Parathyroid adenoma (tissue), 2 donors: ENCODE results near the gene PBX1.
A peak's percentile ranks its signal among the peaks of the same experiment; 100 is the strongest.

Experiments
- H2AFZ ChIP-seq: fragments of 300-600 bp; sonication (generic); one replicate; pipeline ENCODE4 v1.7.0; 2017; ENCODE audit warnings: antibody characterized with exemption, mild to moderate bottlenecking
- H3K27ac ChIP-seq: fragments of 300-600 bp; sonication (generic); one replicate; pipeline ENCODE4 v1.7.0; 2017
- H3K27me3 ChIP-seq: fragments of 300-600 bp; sonication (generic); one replicate; pipeline ENCODE4 v1.7.0; 2017; ENCODE audit warnings: low read length; ENCODE audit not compliant: control insufficient read depth, insufficient read depth
- H3K36me3 ChIP-seq: fragments of 300-600 bp; sonication (generic); one replicate; pipeline ENCODE4 v1.7.0; 2017; ENCODE audit warnings: low read length; ENCODE audit not compliant: control insufficient read depth, insufficient read depth
- H3K4me1 ChIP-seq: fragments of 300-600 bp; sonication (generic); one replicate; pipeline ENCODE4 v1.7.0; 2017; ENCODE audit warnings: control low read depth
- H3K4me2 ChIP-seq: fragments of 300-600 bp; sonication (generic); one replicate; pipeline ENCODE4 v1.7.0; 2017; ENCODE audit warnings: low read length
- H3K4me3 ChIP-seq: fragments of 300-600 bp; sonication (generic); one replicate; pipeline ENCODE4 v1.7.0; 2017; ENCODE audit warnings: low read depth, low read length
- H3K79me2 ChIP-seq: fragments of 300-600 bp; sonication (generic); one replicate; pipeline ENCODE4 v1.7.0; 2017; ENCODE audit warnings: control low read depth
- H3K9ac ChIP-seq: fragments of 300-600 bp; sonication (generic); one replicate; pipeline ENCODE4 v1.7.0; 2017; ENCODE audit warnings: mild to moderate bottlenecking
- H3K9me3 ChIP-seq: fragments of 300-600 bp; sonication (generic); one replicate; pipeline ENCODE4 v1.7.0; 2017; ENCODE audit warnings: low read length; ENCODE audit not compliant: control insufficient read depth
- CTCF ChIP-seq: fragments of 300-600 bp; sonication (generic); IDR thresholded peaks from one replicate; pipeline ENCODE4 v1.7.0; 2017; ENCODE audit warnings: antibody characterized with exemption, mild to moderate bottlenecking
- donor health status: primary hyperparathyroidism.

Gene PBX1

DNA sequence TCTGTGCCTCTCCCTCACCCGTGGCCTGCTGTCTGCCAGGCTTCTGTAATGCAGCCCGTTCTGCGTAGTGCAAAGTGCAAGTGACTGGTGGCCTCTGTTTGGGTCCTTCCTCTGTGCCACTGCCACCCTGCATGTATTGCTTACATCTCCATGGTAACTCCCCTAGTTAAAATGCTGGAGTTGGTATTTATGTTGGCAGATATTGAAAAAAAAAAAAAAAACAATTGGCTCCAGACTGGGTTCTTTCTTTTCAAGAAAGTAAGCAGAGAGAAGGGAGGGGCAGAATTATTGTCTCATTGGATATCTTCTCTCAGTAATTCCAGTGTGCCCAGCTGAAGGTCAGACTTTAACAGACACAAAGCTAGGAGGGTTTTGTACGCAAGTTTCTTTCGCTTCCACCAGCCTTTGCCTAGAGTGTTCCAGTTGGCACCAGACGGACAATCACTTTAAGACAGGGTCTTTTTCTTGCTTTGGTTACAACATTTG, 242.3 kb downstream of the PBX1 start:
- no peak for TF ChIP-seq CTCF
- Histone ChIP-seq H3K9ac (no peak overlapping the region), H3K4me3 (no peak overlapping the region), H3K4me1 (peaks cover 12% of the 10 kb centered on the region), H3K27me3 (no peaks in the 10 kb centered on the region), H3K27ac (peak overlapping the region; percentile 74), H3K79me2 (no peaks in the 10 kb centered on the region), H3K4me2 (no peak overlapping the region), H3K36me3 (no peaks in the 10 kb centered on the region), H3K9me3 (no peaks in the 10 kb centered on the region), H2AFZ (peak overlapping the region; percentile 2)

- H3K9me3 ChIP-seq = no peaks in the 10 kb centered on the region
- H3K4me2 ChIP-seq = no peak overlapping the region
- H3K79me2 ChIP-seq = no peaks in the 10 kb centered on the region
- H3K9ac ChIP-seq = no peak overlapping the region
- H2AFZ ChIP-seq = no peak overlapping the region
- no peaks in the 10 kb centered on the region for H3K36me3 ChIP-seq
- H3K27me3 ChIP-seq = no peaks in the 10 kb centered on the region
- H3K4me1 ChIP-seq = peaks cover 12% of the 10 kb centered on the region
- TF ChIP-seq CTCF = no peak
- H3K27ac ChIP-seq = peak overlapping the region; percentile 74
- no peak overlapping the region for H3K4me3 ChIP-seq
These were observed 243.0 kb downstream of the PBX1 start for GRCh38 chr1:164801791-164802502.

GRCh38 chr1:164802529-164803282, 243.7 kb downstream of the PBX1 start:
- Histone ChIP-seq H3K4me2 (no peak overlapping the region), H3K9ac (no peak overlapping the region), H3K27ac (no peak overlapping the region), H2AFZ (no peak overlapping the region), H3K36me3 (no peaks in the 10 kb centered on the region), H3K9me3 (no peaks in the 10 kb centered on the region), H3K79me2 (no peaks in the 10 kb centered on the region), H3K27me3 (no peaks in the 10 kb centered on the region), H3K4me3 (no peak overlapping the region), H3K4me1 (peaks cover 12% of the 10 kb centered on the region)
- no peak for TF ChIP-seq CTCF

DNA sequence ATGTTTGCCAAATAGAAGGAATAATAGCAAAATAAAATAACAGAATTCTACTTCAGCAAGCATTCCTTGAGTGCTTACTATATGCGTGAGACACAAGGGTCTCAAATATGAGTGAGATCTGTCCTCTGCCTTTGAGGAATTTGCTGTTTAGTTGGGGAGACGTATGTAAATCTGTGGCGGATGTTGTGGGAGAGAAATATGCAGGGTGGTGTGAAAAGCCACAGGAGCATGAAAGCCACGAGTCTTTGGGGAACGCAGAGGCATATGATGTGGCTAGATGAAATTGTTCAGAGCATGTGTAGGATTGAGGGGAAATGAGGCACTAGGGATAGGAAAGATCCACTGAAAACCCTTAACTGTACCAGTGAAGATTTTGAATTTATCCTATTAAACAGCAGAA, 244.4 kb downstream of the PBX1 start:
- no peak overlapping the region for H3K27ac ChIP-seq
- H2AFZ ChIP-seq = no peak overlapping the region
- no peaks in the 10 kb centered on the region for H3K79me2 ChIP-seq
- H3K4me2 ChIP-seq = no peak overlapping the region
- no peak overlapping the region for H3K4me3 ChIP-seq
- TF ChIP-seq CTCF = no peak
- H3K27me3 ChIP-seq = no peaks in the 10 kb centered on the region
- no peaks in the 10 kb centered on the region for H3K36me3 ChIP-seq
- H3K9ac ChIP-seq = no peak overlapping the region
- H3K9me3 ChIP-seq = no peaks in the 10 kb centered on the region
- peaks cover 12% of the 10 kb centered on the region for H3K4me1 ChIP-seq
